Measurements from ENCODE around the gene FOSL1.

FOSL1 gene

DNA sequence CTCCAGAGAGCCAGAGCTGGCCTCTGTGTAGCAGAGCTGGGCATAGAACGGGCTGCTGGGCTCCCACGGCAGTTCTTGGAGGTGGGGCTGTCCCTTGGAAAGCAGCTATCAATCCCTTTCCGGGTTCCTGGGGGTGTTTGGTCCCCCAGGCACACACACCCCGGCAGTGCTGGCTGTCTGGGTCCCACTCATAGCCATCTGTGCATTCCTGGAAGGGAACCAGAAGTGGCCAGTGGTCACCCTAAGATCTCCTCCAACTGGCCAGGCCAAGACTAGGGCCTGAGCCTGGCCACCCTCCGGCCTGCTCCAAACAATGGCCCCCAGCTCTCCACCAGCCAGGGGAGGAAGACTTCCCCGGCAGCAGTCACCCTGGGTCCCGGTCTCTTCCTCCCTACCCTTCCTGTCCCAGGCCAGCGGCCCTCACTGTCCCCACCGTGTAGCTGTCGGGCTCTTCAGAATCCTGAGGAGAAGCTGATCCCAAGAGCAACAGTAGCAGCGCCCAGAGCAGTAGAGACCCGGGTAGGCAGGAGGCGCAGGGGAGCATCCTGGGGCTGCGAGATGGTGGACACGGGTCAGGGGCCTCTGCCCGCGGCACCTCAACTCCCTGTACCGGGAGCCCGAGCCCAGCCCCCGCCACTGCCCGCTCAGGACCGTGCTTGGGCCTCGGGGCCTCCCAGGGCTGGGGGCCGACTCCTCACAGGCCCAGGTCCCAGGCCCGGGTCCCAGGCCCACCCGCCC lies 28.2 kb downstream of the FOSL1 start:
- no peak overlapping the region for H3K27ac Mint-ChIP-seq
- H3K4me3 Mint-ChIP-seq, result peak overlapping the region; percentile 41
- H3K27me3 Mint-ChIP-seq, result no peaks in the 10 kb centered on the region
- no peak for ATAC-seq (ENCODE audit: low read depth)
- peaks cover 15% of the 10 kb centered on the region for H3K4me1 Mint-ChIP-seq
- peaks cover 2% of the 10 kb centered on the region for H3K36me3 Mint-ChIP-seq
- DNase-seq (ENCODE audit: low spot score in 2 of 2), result no peak
- H3K9me3 Mint-ChIP-seq, result no peaks in the 10 kb centered on the region

DNA sequence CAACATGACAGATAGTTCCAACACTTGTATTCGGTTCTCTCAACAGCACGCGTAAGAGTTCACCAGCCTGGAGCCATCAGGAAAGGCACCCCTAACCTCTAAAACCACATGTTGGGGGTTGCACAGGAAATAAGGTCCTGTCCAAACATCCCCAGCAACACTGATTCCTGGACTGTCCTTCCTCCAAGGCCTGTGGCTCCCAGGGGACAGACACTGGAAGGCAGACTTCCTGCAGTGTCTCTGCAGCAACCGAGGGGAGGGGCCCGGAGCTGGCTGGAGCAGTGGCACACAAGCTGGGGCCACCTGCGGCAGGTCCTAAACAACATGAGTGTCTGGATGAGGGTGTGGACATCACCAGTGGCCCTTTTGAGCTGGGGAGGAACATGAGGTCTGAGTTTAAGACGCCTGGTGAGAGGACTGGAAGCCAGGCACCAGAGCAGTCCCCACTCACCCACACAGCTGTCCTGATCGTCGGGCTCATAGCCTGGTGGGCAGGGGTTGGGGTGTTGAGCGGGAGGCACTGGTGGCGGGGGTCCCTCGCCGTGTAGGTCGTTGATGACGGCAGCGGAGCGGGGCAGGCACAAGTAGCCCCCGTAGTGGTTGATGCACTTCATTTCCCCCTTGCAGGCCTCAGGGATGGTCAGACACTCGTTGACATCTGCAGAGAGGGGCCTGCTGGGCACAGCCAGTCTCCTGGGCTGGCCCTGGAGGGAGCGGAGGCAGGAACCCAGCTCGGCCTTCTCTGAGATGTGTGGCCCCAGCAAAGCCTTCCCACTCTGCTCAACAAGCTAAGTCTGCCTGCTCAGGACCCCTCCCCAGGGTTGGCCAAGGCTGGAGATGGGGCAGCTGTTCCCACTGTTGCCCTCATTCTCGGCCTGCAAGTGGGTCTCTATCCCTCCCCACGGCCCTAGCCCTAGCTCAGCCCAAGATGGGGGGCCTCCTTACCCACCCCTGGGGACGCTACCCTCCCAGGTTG lies 29.2 kb downstream of the FOSL1 start:
- Mint-ChIP-seq H3K27ac (no peak overlapping the region), H3K4me1 (peaks cover 15% of the 10 kb centered on the region), H3K27me3 (no peaks in the 10 kb centered on the region), H3K9me3 (no peaks in the 10 kb centered on the region), H3K36me3 (peaks cover 4% of the 10 kb centered on the region), H3K4me3 (no peak overlapping the region)
- ATAC-seq (ENCODE audit: low read depth) (no peak), DNase-seq (ENCODE audit: low spot score in 2 of 2) (no peak)

DNA sequence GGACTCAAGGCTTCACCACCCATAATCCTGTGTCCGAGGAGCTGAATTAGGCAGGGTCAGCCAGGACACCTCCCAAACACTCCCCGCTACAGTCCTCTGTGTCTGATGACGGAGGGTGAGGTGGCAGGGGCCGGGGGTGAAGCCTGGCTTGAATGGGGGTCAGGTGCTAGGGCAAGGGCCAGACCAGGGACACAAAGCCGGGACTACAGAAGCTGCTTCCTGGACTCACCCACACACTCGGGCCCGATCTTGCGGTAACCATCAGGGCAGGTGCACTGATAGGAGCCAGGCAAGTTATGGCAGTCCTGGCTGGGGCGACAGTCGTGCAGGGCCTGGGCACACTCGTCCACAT lies 29.9 kb downstream of the FOSL1 start:
- H3K27me3 Mint-ChIP-seq, result no peaks in the 10 kb centered on the region
- no peaks in the 10 kb centered on the region for H3K9me3 Mint-ChIP-seq
- H3K4me1 Mint-ChIP-seq, result peaks cover 15% of the 10 kb centered on the region
- DNase-seq (ENCODE audit: low spot score in 2 of 2) (no peak), ATAC-seq (ENCODE audit: low read depth) (no peak)
- H3K36me3 Mint-ChIP-seq, result peaks cover 6% of the 10 kb centered on the region
- H3K4me3 Mint-ChIP-seq, result no peak overlapping the region
- H3K27ac Mint-ChIP-seq, result no peak overlapping the region

GRCh38 chr11:65869643-65870306 lies 30.4 kb downstream of the FOSL1 start:
- Mint-ChIP-seq H3K36me3 (peaks cover 9% of the 10 kb centered on the region), H3K27me3 (no peaks in the 10 kb centered on the region), H3K9me3 (no peaks in the 10 kb centered on the region), H3K4me1 (peaks cover 15% of the 10 kb centered on the region), H3K27ac (no peak overlapping the region), H3K4me3 (no peak overlapping the region)
- ATAC-seq (ENCODE audit: low read depth) (no peak), DNase-seq (ENCODE audit: low spot score in 2 of 2) (no peak)

DNA sequence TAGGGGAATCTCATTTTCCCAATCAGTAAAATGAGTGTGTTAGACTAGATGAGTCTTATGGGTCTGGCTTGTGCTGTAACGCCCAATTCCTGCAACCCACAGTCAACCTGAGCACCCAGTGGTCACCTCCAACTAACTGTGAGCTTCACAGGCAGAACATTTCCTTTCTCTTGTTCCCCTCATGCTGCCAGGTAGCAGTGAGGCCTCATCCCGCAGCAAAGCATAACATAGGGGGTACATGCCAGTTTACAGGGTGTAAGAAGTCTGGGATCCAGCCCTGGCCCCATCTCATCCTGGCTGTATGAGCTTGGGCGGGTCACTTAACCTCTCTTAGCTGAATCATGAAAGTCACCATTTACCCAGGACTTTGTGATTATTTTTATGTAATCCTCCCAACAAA lies 31.3 kb downstream of the FOSL1 start:
- Mint-ChIP-seq H3K4me3 (no peak overlapping the region), H3K4me1 (peaks cover 15% of the 10 kb centered on the region), H3K9me3 (no peaks in the 10 kb centered on the region), H3K36me3 (peaks cover 13% of the 10 kb centered on the region), H3K27me3 (no peaks in the 10 kb centered on the region), H3K27ac (no peak overlapping the region)
- no peak for DNase-seq (ENCODE audit: low spot score in 2 of 2)
- ATAC-seq (ENCODE audit: low read depth), result no peak

DNA sequence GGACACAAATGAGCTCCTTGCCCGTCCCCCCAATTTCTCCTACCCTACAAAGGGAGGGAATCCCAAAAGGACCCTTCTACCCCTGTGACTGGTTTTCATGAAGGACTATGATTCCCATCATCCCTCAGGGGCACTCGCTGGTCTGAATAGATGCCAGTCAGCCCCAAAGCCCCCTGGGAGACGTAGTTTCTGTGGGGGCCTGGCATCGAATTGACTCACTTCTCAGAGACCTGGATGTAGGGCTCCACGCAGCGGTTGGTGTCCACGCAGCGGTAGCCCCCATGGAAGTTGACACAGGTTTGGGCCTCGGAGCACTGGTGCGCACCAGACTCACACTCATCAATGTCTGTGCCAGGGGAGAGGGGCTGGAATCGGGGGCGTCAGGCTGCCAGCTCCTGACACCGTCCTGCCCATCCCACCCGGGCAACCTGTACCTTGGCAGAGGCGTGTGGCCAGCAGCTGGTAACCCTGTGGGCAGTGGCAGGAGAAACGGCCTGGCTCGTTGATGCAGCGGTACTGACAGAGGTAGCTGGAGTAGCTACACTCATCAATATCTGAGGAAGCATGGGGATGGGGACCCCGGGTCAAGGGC lies 32.0 kb downstream of the FOSL1 start:
- Mint-ChIP-seq H3K9me3 (no peaks in the 10 kb centered on the region), H3K27me3 (no peaks in the 10 kb centered on the region), H3K36me3 (peaks cover 17% of the 10 kb centered on the region), H3K4me3 (no peak overlapping the region), H3K27ac (no peak overlapping the region), H3K4me1 (peaks cover 13% of the 10 kb centered on the region)
- ATAC-seq (ENCODE audit: low read depth), result peak; percentile 67
- DNase-seq (ENCODE audit: low spot score in 2 of 2), result no peak

GRCh38 chr11:65867284-65868071 lies 32.7 kb downstream of the FOSL1 start:
- Mint-ChIP-seq H3K27ac (no peak overlapping the region), H3K27me3 (no peaks in the 10 kb centered on the region), H3K36me3 (peaks cover 23% of the 10 kb centered on the region), H3K4me3 (no peak overlapping the region), H3K9me3 (no peaks in the 10 kb centered on the region), H3K4me1 (peaks cover 15% of the 10 kb centered on the region)
- peak; percentile 42 for ATAC-seq (ENCODE audit: low read depth)
- DNase-seq (ENCODE audit: low spot score in 2 of 2), result no peak

DNA sequence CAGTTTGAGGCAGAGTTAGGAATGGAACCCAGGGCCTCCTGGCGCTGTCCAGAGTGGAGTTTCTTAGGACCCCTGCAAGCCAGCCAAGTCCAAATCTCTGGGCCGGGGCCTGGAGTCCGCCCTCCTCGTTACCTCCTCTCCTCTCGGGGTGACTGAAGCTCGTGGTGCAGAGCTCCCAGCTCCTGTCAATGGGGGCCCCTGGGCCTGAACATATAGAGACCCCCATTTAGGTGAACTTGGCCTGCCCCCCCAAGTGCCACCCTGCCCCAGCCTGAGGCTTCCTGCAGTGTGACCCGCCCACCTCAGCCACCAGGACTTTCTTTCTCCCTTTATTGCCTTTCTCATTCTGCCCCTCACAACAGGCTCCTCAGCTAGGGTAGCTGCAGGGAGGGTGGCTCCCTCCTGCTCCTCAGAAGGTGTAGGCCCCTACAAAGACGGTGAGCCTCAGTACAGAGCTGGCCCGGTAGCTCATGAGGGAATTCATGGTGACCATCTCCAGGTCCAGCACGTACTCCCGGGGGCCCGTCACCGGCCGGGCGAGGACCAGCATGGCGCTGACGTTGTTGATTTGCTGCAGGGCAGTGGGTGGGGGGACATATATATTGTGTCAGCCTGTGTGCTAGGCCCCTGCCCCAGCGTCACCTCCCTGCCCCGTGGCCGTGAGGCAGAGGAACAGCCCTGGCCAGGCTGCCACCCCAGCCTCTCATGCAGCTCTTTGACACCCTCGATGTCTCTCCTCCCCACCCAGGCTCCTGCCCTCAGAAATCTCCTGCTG lies 33.5 kb downstream of the FOSL1 start:
- peaks cover 15% of the 10 kb centered on the region for H3K4me1 Mint-ChIP-seq
- no peak for ATAC-seq (ENCODE audit: low read depth)
- no peak overlapping the region for H3K27ac Mint-ChIP-seq

GRCh38 chr11:65865550-65866172 lies 34.5 kb downstream of the FOSL1 start:
- H3K27ac Mint-ChIP-seq, result no peak overlapping the region
- H3K4me3 Mint-ChIP-seq, result no peak overlapping the region

More for the DNA sequence above, 33.5 kb downstream of the FOSL1 start:
- peaks cover 24% of the 10 kb centered on the region for H3K36me3 Mint-ChIP-seq
- DNase-seq (ENCODE audit: low spot score in 2 of 2), result no peak
- H3K27me3 Mint-ChIP-seq, result no peaks in the 10 kb centered on the region
- H3K4me3 Mint-ChIP-seq, result no peak overlapping the region
- no peaks in the 10 kb centered on the region for H3K9me3 Mint-ChIP-seq

DNA sequence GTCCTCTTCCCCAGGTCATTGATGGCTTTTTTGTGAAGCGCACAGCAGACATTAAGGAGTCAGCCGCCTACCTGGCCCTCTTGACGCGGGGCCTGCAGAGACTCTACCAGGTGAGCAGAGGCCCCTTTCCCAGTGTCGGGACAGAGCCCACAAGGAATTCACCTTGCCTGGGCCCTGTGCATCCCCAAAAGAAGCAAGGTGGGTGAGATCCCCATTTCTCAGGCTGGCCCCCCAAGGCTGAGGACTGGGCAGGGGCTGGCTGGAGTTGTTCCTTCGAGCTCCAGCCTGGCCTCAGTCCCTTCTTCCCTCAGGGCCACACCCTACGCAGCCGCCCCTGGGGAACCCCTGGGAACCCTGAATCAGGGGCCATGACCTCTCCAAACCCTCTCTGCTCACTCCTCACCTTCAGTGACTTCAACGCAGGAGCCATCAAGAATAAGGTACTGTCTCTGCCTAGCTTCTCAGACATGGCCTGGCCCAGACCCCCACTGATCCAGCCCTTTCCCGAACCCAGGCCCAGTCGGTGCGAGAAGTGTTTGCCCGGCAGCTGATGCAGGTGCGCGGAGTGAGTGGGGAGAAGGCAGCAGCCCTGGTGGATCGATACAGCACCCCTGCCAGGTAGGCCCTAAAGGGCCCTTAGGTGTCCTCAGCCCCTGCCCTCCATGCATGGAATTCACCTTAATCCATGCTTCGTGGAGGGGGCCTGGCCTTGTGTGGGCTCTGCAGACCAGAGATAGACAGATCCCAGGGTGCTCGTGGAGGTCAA lies 35.3 kb downstream of the FOSL1 start:
- Mint-ChIP-seq H3K9me3 (no peaks in the 10 kb centered on the region), H3K27me3 (no peaks in the 10 kb centered on the region), H3K4me3 (no peak overlapping the region), H3K36me3 (peaks cover 24% of the 10 kb centered on the region), H3K4me1 (peaks cover 14% of the 10 kb centered on the region), H3K27ac (no peak overlapping the region)
- no peak for ATAC-seq (ENCODE audit: low read depth)
- DNase-seq (ENCODE audit: low spot score in 2 of 2), result no peak

More at GRCh38 chr11:65865550-65866172, 34.5 kb downstream of the FOSL1 start:
- Mint-ChIP-seq H3K27me3 (no peaks in the 10 kb centered on the region), H3K9me3 (no peaks in the 10 kb centered on the region), H3K4me1 (peaks cover 13% of the 10 kb centered on the region), H3K36me3 (peaks cover 24% of the 10 kb centered on the region)
- DNase-seq (ENCODE audit: low spot score in 2 of 2) (no peak), ATAC-seq (ENCODE audit: low read depth) (no peak)

DNA sequence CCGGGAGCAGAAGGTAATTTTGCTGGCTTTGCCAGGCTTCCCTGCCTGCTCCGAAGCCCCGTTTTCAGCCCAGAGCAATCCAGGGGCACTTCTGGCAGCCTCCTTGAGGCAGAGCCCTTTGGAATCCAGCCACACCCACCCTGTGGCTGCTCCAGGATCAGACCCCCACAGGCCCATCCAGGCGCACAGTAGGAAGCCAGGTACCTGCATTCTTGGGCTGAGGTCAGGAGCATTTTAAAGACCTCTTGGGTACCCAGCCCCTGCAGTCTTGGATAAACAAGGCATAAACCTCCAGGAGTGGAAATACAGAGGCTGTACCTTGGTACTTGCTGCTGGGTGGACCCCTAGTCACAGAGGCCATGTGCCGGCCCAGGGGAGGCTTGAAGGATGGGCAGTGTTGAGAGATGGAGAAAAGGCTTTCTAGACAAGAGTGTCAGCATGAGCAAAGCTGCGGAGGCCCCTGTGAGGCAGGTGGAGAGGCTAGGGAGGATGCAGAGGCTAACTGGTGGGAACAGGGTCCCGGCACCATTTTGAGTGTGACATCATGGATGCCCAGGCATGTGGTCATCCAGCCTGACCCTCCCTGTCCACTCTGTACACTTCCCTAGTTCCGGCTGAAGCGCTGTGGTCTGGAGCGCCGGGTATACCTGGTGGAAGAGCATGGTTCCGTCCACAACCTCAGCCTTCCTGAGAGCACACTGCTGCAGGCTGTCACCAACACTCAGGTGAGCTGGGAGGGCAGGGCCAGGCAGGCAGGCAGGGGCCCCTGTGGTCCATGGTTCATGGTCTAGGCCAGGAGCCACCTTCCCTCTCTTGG lies 36.1 kb downstream of the FOSL1 start:
- Mint-ChIP-seq H3K9me3 (no peaks in the 10 kb centered on the region), H3K36me3 (peaks cover 24% of the 10 kb centered on the region), H3K27ac (no peak overlapping the region), H3K27me3 (no peaks in the 10 kb centered on the region), H3K4me1 (peaks cover 16% of the 10 kb centered on the region), H3K4me3 (no peak overlapping the region)
- DNase-seq (ENCODE audit: low spot score in 2 of 2), result no peak
- no peak for ATAC-seq (ENCODE audit: low read depth)
